Transverse colon (tissue), 4 donors: Measurements from ENCODE around the gene GPHN.

ENCODE experiments used
- EP300 ChIP-seq: sonication (generic); formaldehyde crosslinking; IDR thresholded peaks from one replicate; pipeline ENCODE4 v1.6.1; 2017; ENCODE audit warnings: antibody characterized with exemption, low read depth
- POLR2A ChIP-seq: fragments of 450-650 bp; IDR thresholded peaks from one replicate; pipeline ENCODE4 v1.6.1; 2016; ENCODE audit warnings: antibody characterized with exemption, mild to moderate bottlenecking, moderate library complexity
- POLR2AphosphoS5 ChIP-seq, 3 donors: sonication (generic); formaldehyde crosslinking; IDR thresholded peaks; one replicate each; pipeline ENCODE4 v1.6.1; 2016; ENCODE audit warnings: antibody characterized with exemption in 3 of 3
- TF ChIP-seq, protein P1 (sequence below), 5 experiments: fragments of 200-600 bp in 3 of 5; fragments of 450-650 bp in 2 of 5; sonication (generic) in 3 of 5; IDR thresholded peaks; 1 replicate in 2 of 5; 2 replicates in 3 of 5; pipeline ENCODE4 v1.5.1; 2016 to 2017; ENCODE audit warnings: antibody characterized with exemption in 5 of 5, inconsistent platforms in 3 of 5, mild to moderate bottlenecking in 2 of 5, moderate library complexity in 1 of 5

- TF ChIP-seq, protein P1, sequence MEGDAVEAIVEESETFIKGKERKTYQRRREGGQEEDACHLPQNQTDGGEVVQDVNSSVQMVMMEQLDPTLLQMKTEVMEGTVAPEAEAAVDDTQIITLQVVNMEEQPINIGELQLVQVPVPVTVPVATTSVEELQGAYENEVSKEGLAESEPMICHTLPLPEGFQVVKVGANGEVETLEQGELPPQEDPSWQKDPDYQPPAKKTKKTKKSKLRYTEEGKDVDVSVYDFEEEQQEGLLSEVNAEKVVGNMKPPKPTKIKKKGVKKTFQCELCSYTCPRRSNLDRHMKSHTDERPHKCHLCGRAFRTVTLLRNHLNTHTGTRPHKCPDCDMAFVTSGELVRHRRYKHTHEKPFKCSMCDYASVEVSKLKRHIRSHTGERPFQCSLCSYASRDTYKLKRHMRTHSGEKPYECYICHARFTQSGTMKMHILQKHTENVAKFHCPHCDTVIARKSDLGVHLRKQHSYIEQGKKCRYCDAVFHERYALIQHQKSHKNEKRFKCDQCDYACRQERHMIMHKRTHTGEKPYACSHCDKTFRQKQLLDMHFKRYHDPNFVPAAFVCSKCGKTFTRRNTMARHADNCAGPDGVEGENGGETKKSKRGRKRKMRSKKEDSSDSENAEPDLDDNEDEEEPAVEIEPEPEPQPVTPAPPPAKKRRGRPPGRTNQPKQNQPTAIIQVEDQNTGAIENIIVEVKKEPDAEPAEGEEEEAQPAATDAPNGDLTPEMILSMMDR (IDR thresholded peaks at IDR 0.05): no peak
- TF ChIP-seq POLR2A: no peak
- no peak for TF ChIP-seq POLR2AphosphoS5 (IDR thresholded peaks at IDR 0.05)
- TF ChIP-seq EP300: no peak
Observed at GRCh38 chr14:66716227-66716626, 208.3 kb downstream of the GPHN start.
